Stimulated activated CD8-positive, alpha-beta memory T cell treated with anti-CD3 and anti-CD28 coated beads, Interleukin-15, amount 100 ng/mL, for 48 hours (primary cell): ENCODE results near the gene ERC1.
"Not testable (repeated sequence)": the region's sequence is repeated elsewhere in the genome, so short reads cannot be mapped to it uniquely, and the experiment has no call there.

ENCODE experiments used
- DNase-seq, 2 donors: peaks; one replicate each; pipeline ENCODE4 v3.0.0-alpha.2; 2020; ENCODE audit warnings: low read depth in 2 of 2

ERC1 gene

GRCh38 chr12:1351926-1352325 lies 360.9 kb downstream of the ERC1 start:
- DNase-seq: no peak

- no peak for DNase-seq
Measured at GRCh38 chr12:1353451-1353850, 362.4 kb downstream of the ERC1 start.

GRCh38 chr12:1355396-1355795 lies 364.4 kb downstream of the ERC1 start:
- no peak for DNase-seq

- DNase-seq: not testable (repeated sequence)
Measured at GRCh38 chr12:1355871-1356270, 364.8 kb downstream of the ERC1 start.

GRCh38 chr12:1356285-1356684 lies 365.3 kb downstream of the ERC1 start:
- DNase-seq: no peak

GRCh38 chr12:1357171-1357570 lies 366.1 kb downstream of the ERC1 start:
- DNase-seq: no peak

GRCh38 chr12:1357711-1358110 lies 366.7 kb downstream of the ERC1 start:
- no peak for DNase-seq

GRCh38 chr12:1360441-1361210 lies 369.6 kb downstream of the ERC1 start:
- DNase-seq: no peak

GRCh38 chr12:1362143-1362662 lies 371.2 kb downstream of the ERC1 start:
- no peak for DNase-seq

- no peak for DNase-seq
Measured at GRCh38 chr12:1365703-1366102, 374.7 kb downstream of the ERC1 start.

- DNase-seq: no peak
Measured at GRCh38 chr12:1367331-1368291, 376.6 kb downstream of the ERC1 start.

- no peak for DNase-seq
Measured at GRCh38 chr12:1369460-1369859, 378.4 kb downstream of the ERC1 start.

GRCh38 chr12:1369938-1370500 lies 379.0 kb downstream of the ERC1 start:
- no peak for DNase-seq

- no peak for DNase-seq
Measured at GRCh38 chr12:1373901-1374735, 383.1 kb downstream of the ERC1 start.

- DNase-seq: no peak
Measured at GRCh38 chr12:1375323-1375722, 384.3 kb downstream of the ERC1 start.

GRCh38 chr12:1377117-1377516 lies 386.1 kb downstream of the ERC1 start:
- DNase-seq: no peak

- no peak for DNase-seq
Measured at GRCh38 chr12:1377681-1378080, 386.7 kb downstream of the ERC1 start.

- DNase-seq: no peak
Measured at GRCh38 chr12:1380171-1380851, 389.3 kb downstream of the ERC1 start.

- no peak for DNase-seq
Measured at GRCh38 chr12:1382151-1382550, 391.1 kb downstream of the ERC1 start.

- DNase-seq: no peak
Measured at GRCh38 chr12:1382826-1383225, 391.8 kb downstream of the ERC1 start.

- no peak for DNase-seq
Measured at GRCh38 chr12:1383758-1384157, 392.7 kb downstream of the ERC1 start.
